Erythroblast (primary cell): ENCODE measurements around the gene CRHBP.

Source experiments
- GATA1 ChIP-seq: IDR thresholded peaks from 2 replicates; pipeline ENCODE4 v1.6.1; 2011; ENCODE audit warnings: low read depth, mild to moderate bottlenecking, control low read depth, low read length, moderate library complexity
- POLR2A ChIP-seq: IDR thresholded peaks from 2 replicates; pipeline ENCODE4 v1.6.1; 2011; ENCODE audit warnings: mild to moderate bottlenecking, low read length

DNA sequence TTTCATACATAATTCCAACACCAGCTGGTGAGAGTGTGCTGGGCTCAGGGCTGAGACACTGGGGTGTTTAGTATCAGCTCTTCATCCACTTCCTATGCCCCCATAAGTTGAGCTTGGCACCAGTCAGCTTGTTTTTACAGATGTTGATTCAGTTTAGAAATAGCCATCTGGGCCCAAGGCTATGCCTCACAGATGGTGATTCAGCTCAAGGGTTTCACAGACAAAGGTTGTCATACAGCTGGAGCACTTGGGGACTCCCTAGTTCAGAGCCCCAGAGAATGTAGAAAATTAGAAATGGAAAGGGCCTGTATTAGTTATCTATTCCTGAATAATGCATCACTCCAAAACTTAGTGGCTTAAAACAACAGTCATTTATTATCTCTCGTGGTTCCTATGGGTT lies 10.3 kb upstream of the CRHBP start:
- TF ChIP-seq POLR2A (no peak), GATA1 (no peak)
